Measurements from ENCODE around the gene EXOC3L2. TPM values are rescaled to one million over a fixed set of nuclear protein-coding genes. Genes with fewer than 3 reads are reported as not detected.

The EXOC3L2 gene
- total RNA-seq, 1 donor from 2014 or later: 1.0 TPM

DNA sequence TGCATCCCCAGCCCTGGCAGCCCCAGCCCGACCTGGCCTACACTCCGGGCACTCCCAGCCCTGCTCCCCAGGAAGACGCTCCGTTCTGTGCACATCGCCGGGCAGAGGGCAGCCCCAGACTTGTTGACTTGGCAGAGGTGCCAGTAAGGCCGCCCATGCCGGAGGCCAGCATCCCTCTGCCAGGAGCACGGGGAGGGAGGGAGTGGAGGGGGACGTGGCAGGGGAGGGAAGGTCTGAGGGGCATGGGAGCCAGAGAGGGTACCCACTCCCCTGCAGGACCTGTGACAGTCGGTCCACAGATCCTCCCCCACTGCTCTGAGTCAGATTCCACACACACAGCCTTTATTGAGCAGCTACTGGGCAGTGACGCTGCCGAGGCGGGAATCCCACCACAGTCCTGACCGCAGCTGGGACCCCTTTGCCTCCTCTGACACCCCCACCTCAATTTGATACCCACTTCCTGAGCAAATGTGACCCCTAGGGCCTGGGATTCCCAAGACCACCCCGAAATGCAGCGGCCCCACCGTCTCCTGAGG is 82.5 kb downstream of the EXOC3L2 start:
- no peak for DNase-seq (ENCODE audit: low read depth in 2 of 2)

Other genes starting within 250 kb of the EXOC3L2 start
- 8.2 and 16.2 TPM in 2 replicates for gene RELB, start 243.9 kb downstream of the EXOC3L2 start, total RNA-seq
- gene CLASRP, start 206.4 kb downstream of the EXOC3L2 start, total RNA-seq: 4.2 and 6.6 TPM in 2 replicates
- gene ZNF296, start 168.9 kb downstream of the EXOC3L2 start, total RNA-seq: 0.13 and 0.25 TPM in 2 replicates
- 17.7 and 22.0 TPM in 2 replicates for gene GEMIN7, start 166.1 kb downstream of the EXOC3L2 start, total RNA-seq
- 18.2 and 26.4 TPM in 2 replicates for gene PPP1R37, start 152.2 kb downstream of the EXOC3L2 start, total RNA-seq
- 0.13 TPM in 2 replicates for gene NKPD1, start 84.4 kb downstream of the EXOC3L2 start, total RNA-seq
- gene TRAPPC6A, start 67.2 kb downstream of the EXOC3L2 start, total RNA-seq: 19.0 and 34.4 TPM in 2 replicates
- gene BLOC1S3, start 66.6 kb downstream of the EXOC3L2 start, total RNA-seq: 2.6 and 4.0 TPM in 2 replicates
- gene MARK4, start 5.9 kb upstream of the EXOC3L2 start, total RNA-seq: 7.4 and 19.8 TPM in 2 replicates
- gene CKM, start 77.5 kb upstream of the EXOC3L2 start, total RNA-seq: 0.13 TPM in 1 of 2 replicates, not detected in the other
- gene KLC3, start 95.3 kb upstream of the EXOC3L2 start, total RNA-seq: 0.13 and 0.25 TPM in 2 replicates
- gene ERCC2, start 125.2 kb upstream of the EXOC3L2 start, total RNA-seq: 14.5 and 19.7 TPM in 2 replicates
- 10.0 and 20.7 TPM in 2 replicates for gene PPP1R13L, start 159.7 kb upstream of the EXOC3L2 start, total RNA-seq
- gene POLR1G, start 161.2 kb upstream of the EXOC3L2 start, total RNA-seq: 7.0 and 7.4 TPM in 2 replicates
- 46.1 and 57.3 TPM in 2 replicates for gene ERCC1, start 178.5 kb upstream of the EXOC3L2 start, total RNA-seq
- gene FOSB, start 222.6 kb upstream of the EXOC3L2 start, total RNA-seq: 1.3 and 3.9 TPM in 2 replicates